ENCODE results near the gene STXBP2.

STXBP2 gene

GRCh38 chr19:7606289-7606688, 30.6 kb upstream of the STXBP2 start:
- Histone ChIP-seq H3K9me3 (ENCODE audit: insufficient read depth, low read length, severe bottlenecking) (no peaks in the 10 kb centered on the region), H2AFZ (ENCODE audit: low read depth, low read length) (no peak overlapping the region), H3K79me2 (ENCODE audit: insufficient read depth, low read length) (no peaks in the 10 kb centered on the region), H3K4me1 (ENCODE audit: insufficient read depth, low read length) (no peaks in the 10 kb centered on the region), H3K27ac (ENCODE audit: low read length) (no peak overlapping the region), H3K4me2 (ENCODE audit: insufficient read depth, low read length) (no peak overlapping the region), H4K20me1 (ENCODE audit: insufficient read depth, low read length) (no peaks in the 10 kb centered on the region), H3K27me3 (ENCODE audit: insufficient read depth, low read length, poor library complexity) (no peaks in the 10 kb centered on the region), H3K4me3 (ENCODE audit: low read depth in 1 of 2, low read length in 2 of 2) (no peak overlapping the region), H3K9ac (ENCODE audit: low read depth, low read length) (no peak overlapping the region), H3K36me3 (ENCODE audit: insufficient read depth, low read length) (no peaks in the 10 kb centered on the region)
- TF ChIP-seq CTCF (IDR thresholded peaks at IDR 0.05; ENCODE audit: borderline replicate concordance, extremely low read depth, low read length, poor library complexity, severe bottlenecking): no peak
- TF ChIP-seq EZH2 (IDR thresholded peaks at IDR 0.05; ENCODE audit: borderline replicate concordance, low read depth, low read length, severe bottlenecking): no peak
- ATAC-seq (ENCODE audit: insufficient read depth, low read depth) (no peak), DNase-seq (no peak)

- Histone ChIP-seq H3K79me2 (ENCODE audit: insufficient read depth, low read length) (no peaks in the 10 kb centered on the region), H3K4me2 (ENCODE audit: insufficient read depth, low read length) (no peak overlapping the region), H3K4me3 (ENCODE audit: low read depth in 1 of 2, low read length in 2 of 2) (no peak overlapping the region), H3K9ac (ENCODE audit: low read depth, low read length) (no peak overlapping the region), H4K20me1 (ENCODE audit: insufficient read depth, low read length) (no peaks in the 10 kb centered on the region), H3K27ac (ENCODE audit: low read length) (no peak overlapping the region), H3K4me1 (ENCODE audit: insufficient read depth, low read length) (no peaks in the 10 kb centered on the region), H3K9me3 (ENCODE audit: insufficient read depth, low read length, severe bottlenecking) (no peaks in the 10 kb centered on the region), H2AFZ (ENCODE audit: low read depth, low read length) (no peak overlapping the region), H3K36me3 (ENCODE audit: insufficient read depth, low read length) (no peaks in the 10 kb centered on the region), H3K27me3 (ENCODE audit: insufficient read depth, low read length, poor library complexity) (no peaks in the 10 kb centered on the region)
- TF ChIP-seq CTCF (IDR thresholded peaks at IDR 0.05; ENCODE audit: borderline replicate concordance, extremely low read depth, low read length, poor library complexity, severe bottlenecking) (no peak), EZH2 (IDR thresholded peaks at IDR 0.05; ENCODE audit: borderline replicate concordance, low read depth, low read length, severe bottlenecking) (no peak)
- no peak for ATAC-seq (ENCODE audit: insufficient read depth, low read depth)
- DNase-seq: no peak
These were observed 29.6 kb upstream of the STXBP2 start for GRCh38 chr19:7607212-7607873.

- Histone ChIP-seq H3K9ac (ENCODE audit: low read depth, low read length) (no peak overlapping the region), H4K20me1 (ENCODE audit: insufficient read depth, low read length) (no peaks in the 10 kb centered on the region), H3K4me3 (ENCODE audit: low read depth in 1 of 2, low read length in 2 of 2) (no peak overlapping the region), H3K4me2 (ENCODE audit: insufficient read depth, low read length) (no peak overlapping the region), H3K36me3 (ENCODE audit: insufficient read depth, low read length) (no peaks in the 10 kb centered on the region), H3K27me3 (ENCODE audit: insufficient read depth, low read length, poor library complexity) (no peaks in the 10 kb centered on the region), H3K4me1 (ENCODE audit: insufficient read depth, low read length) (no peaks in the 10 kb centered on the region), H3K27ac (ENCODE audit: low read length) (no peak overlapping the region), H3K79me2 (ENCODE audit: insufficient read depth, low read length) (no peaks in the 10 kb centered on the region), H3K9me3 (ENCODE audit: insufficient read depth, low read length, severe bottlenecking) (no peaks in the 10 kb centered on the region), H2AFZ (ENCODE audit: low read depth, low read length) (no peak overlapping the region)
- DNase-seq (no peak), ATAC-seq (ENCODE audit: insufficient read depth, low read depth) (no peak)
- TF ChIP-seq EZH2 (IDR thresholded peaks at IDR 0.05; ENCODE audit: borderline replicate concordance, low read depth, low read length, severe bottlenecking) (no peak), CTCF (IDR thresholded peaks at IDR 0.05; ENCODE audit: borderline replicate concordance, extremely low read depth, low read length, poor library complexity, severe bottlenecking) (no peak)
These were observed 28.9 kb upstream of the STXBP2 start for GRCh38 chr19:7607874-7608560.

All from DND-41 (cell line).